ENCODE measurements around the gene P4HA1.

DNA sequence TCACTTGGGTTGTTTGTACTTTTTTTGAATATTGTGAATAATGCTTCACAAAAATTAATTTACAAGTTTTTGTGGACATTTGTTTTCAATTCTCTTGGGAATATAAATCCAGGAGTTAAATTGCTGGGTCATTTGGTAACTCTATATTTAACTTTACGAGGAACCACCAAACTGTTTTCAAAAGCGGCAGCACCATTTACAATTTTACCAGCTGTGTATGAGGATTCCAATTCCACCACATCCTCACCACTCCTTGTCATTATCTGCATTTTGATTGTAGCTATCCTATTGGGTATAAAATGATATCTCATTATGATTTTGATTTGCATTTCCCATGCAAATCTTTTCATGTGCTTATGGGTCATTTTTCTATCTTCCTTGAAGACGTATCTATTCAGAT lies 9.6 kb upstream of the P4HA1 start:
- TF ChIP-seq POLR2A (IDR thresholded peaks at IDR 0.05; ENCODE audit: low read length) (no peak), GATA1 (IDR thresholded peaks at IDR 0.05; ENCODE audit: low read depth, low read length) (no peak)
